ENCODE results near the gene CEP170B. TPM values are rescaled to one million over a fixed set of nuclear protein-coding genes. Genes with fewer than 3 reads are reported as not detected.

Gene CEP170B
- total and polyA plus RNA-seq, 9 of the 15 experiments (the other 6 are each of a cell fraction or from before 2014, with no cell fraction given), result 0.01 to 10.2 (median 2.2) TPM

DNA sequence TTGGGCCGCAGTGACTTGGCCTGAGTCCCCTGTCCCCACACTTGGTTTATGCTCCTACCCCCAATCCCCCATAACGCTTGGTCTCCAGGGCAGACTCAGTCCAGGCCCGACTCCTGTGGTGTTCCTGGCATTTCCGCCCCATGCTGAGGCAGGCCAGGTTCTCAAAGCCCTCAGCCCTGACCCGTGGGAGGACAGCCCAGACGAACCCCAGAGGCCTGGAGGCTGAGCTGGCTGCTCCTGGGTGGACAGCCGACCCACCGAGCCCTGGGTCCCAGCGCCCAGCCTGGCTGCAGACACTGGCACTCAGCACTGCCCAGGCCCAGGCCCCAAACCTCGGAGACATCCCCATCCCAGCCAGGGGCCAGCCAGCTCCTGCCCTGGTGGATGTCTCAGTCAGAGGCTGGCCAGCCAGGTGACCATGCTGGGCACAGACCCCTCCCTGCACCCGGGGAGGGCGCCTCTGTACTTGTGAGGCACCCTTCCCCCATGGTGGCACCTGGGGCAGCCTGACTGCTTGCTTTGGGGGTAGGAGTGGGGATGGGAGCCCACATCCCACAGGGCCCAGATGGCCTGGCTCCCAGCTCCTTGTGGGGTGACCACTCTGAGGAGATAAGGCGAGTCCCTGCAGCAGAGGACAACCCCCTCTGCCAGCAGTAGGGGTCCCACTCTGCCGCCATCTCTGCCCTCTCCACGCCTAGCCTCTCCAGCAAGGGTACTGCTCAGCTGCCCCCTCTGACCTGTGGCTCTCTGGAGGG lies 61.0 kb downstream of the CEP170B start:
- POLR2A ChIA-PET, result no interaction called here
- Histone ChIP-seq H3K4me3 (no peak overlapping the region), H4K20me1 (replicated peaks; ENCODE audit: control insufficient read depth, insufficient read depth, low read length) (no peaks in the 10 kb centered on the region), H2AFZ (ENCODE audit: low read depth, low read length) (0 out of 2 replicates have a peak overlapping the region, but pooled peaks have one; percentile 40), H3K9ac (ENCODE audit: insufficient read depth in 1 of 2, low read depth in 2 of 2, low read length in 2 of 2) (no peak overlapping the region), H3K79me2 (ENCODE audit: control insufficient read depth, insufficient read depth, low read length) (no peaks in the 10 kb centered on the region), H3K36me3 (ENCODE audit: control insufficient read depth, insufficient read depth, low read length) (no peaks in the 10 kb centered on the region), H3K4me1 (replicated peaks in 1 of 2; ENCODE audit: control insufficient read depth in 2 of 2, insufficient read depth in 2 of 2, low read length in 2 of 2) (peaks cover 0 to 46% of the 10 kb centered on the region in 2 experiments; a peak in 2 of 5 replicates), H3K27me3 (ENCODE audit: control insufficient read depth in 2 of 2, insufficient read depth in 2 of 2, low read length in 2 of 2) (peaks cover 0 to 11% of the 10 kb centered on the region in 2 experiments; a peak in 2 of 5 replicates), H3K27ac (ENCODE audit: extremely low read depth, low read depth, low read length) (no peak overlapping the region), H3K4me2 (ENCODE audit: insufficient read depth, low read length) (no peak overlapping the region), H3K9me3 (replicated peaks; ENCODE audit: control insufficient read depth, insufficient read depth, low read depth, low read length) (0 out of 2 replicates have a peak, but pooled peaks cover 2% of the 10 kb centered on the region), H3K9me1 (ENCODE audit: control insufficient read depth, insufficient read depth, low read length) (no peaks in the 10 kb centered on the region)
- in situ Hi-C loops (cut with MboI) (no loop called here), intact Hi-C loops (cut with micrococcal nuclease) (no loop called here)
- CTCF ChIA-PET (ENCODE audit: low intra/inter-chr PET ratio), result no interaction called here
- no TSS peak for BruUV-seq (replicated peaks)
- FAIRE-seq, result no peak
- ATAC-seq, result no peak
- no peak for DNase-seq (ENCODE audit: extremely low read depth in 1 of 4, low spot score in 3 of 4)
- WGBS (ENCODE audit: insufficient coverage, low coverage, missing lambda C conversion rate), result 41% methylated on average over 13 of the region's 15 CpGs
- no peak for TF ChIP-seq ETS2 (tag; IDR thresholded peaks at IDR 0.05; ENCODE audit: borderline replicate concordance, poor library complexity, severe bottlenecking)
- TF ChIP-seq, protein P1, sequence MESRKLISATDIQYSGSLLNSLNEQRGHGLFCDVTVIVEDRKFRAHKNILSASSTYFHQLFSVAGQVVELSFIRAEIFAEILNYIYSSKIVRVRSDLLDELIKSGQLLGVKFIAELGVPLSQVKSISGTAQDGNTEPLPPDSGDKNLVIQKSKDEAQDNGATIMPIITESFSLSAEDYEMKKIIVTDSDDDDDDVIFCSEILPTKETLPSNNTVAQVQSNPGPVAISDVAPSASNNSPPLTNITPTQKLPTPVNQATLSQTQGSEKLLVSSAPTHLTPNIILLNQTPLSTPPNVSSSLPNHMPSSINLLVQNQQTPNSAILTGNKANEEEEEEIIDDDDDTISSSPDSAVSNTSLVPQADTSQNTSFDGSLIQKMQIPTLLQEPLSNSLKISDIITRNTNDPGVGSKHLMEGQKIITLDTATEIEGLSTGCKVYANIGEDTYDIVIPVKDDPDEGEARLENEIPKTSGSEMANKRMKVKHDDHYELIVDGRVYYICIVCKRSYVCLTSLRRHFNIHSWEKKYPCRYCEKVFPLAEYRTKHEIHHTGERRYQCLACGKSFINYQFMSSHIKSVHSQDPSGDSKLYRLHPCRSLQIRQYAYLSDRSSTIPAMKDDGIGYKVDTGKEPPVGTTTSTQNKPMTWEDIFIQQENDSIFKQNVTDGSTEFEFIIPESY (CRISPR knock-in tag; IDR thresholded peaks at IDR 0.05), result peak; percentile 66; the same call in 1 of the 2 replicates

All from K562 (cell line).